ENCODE results near the gene MSX2.

MSX2 gene

GRCh38 chr5:174765540-174765939, 41.2 kb downstream of the MSX2 start:
- Histone ChIP-seq H3K9ac (ENCODE audit: low read depth, low read length, poor library complexity, severe bottlenecking) (no peak overlapping the region), H3K9me2 (replicated peaks; ENCODE audit: low read depth, low read length) (no peaks in the 10 kb centered on the region), H3F3A (ENCODE audit: low read depth) (no peaks in the 10 kb centered on the region), H3K27me3 (ENCODE audit: insufficient read depth, low read length, poor library complexity, severe bottlenecking) (no peaks in the 10 kb centered on the region), H3K4me1 (ENCODE audit: insufficient read depth, low read length, poor library complexity, severe bottlenecking) (no peaks in the 10 kb centered on the region), H2AFZ (ENCODE audit: low read length) (no peak overlapping the region), H3K4me2 (ENCODE audit: low read depth, low read length, poor library complexity, severe bottlenecking) (no peak overlapping the region), H3K9me3 (ENCODE audit: insufficient read depth, low read depth, low read length) (no peaks in the 10 kb centered on the region), H3K4me3 (ENCODE audit: low read length, poor library complexity, severe bottlenecking) (no peak overlapping the region), H3K36me3 (ENCODE audit: insufficient read depth, low read length) (no peaks in the 10 kb centered on the region), H4K20me1 (ENCODE audit: insufficient read depth, low read length, poor library complexity, severe bottlenecking) (no peaks in the 10 kb centered on the region), H3K79me2 (ENCODE audit: insufficient read depth, low read length) (no peaks in the 10 kb centered on the region)
- TF ChIP-seq CTCF (conservative IDR thresholded peaks at IDR 0.05; ENCODE audit: low read length) (no peak), EZH2phosphoT487 (IDR thresholded peaks at IDR 0.05; ENCODE audit: borderline replicate concordance) (no peak)

- no peaks in the 10 kb centered on the region for H3K27me3 ChIP-seq (ENCODE audit: insufficient read depth, low read length, poor library complexity, severe bottlenecking)
- no peaks in the 10 kb centered on the region for H3K9me2 ChIP-seq (replicated peaks; ENCODE audit: low read depth, low read length)
- TF ChIP-seq EZH2phosphoT487 (IDR thresholded peaks at IDR 0.05; ENCODE audit: borderline replicate concordance) (no peak), CTCF (conservative IDR thresholded peaks at IDR 0.05; ENCODE audit: low read length) (no peak)
- H3K9me3 ChIP-seq (ENCODE audit: insufficient read depth, low read depth, low read length): no peaks in the 10 kb centered on the region
- H3K36me3 ChIP-seq (ENCODE audit: insufficient read depth, low read length): no peaks in the 10 kb centered on the region
- H4K20me1 ChIP-seq (ENCODE audit: insufficient read depth, low read length, poor library complexity, severe bottlenecking): no peaks in the 10 kb centered on the region
- no peak overlapping the region for H2AFZ ChIP-seq (ENCODE audit: low read length)
- H3K4me1 ChIP-seq (ENCODE audit: insufficient read depth, low read length, poor library complexity, severe bottlenecking): no peaks in the 10 kb centered on the region
- H3F3A ChIP-seq (ENCODE audit: low read depth): no peaks in the 10 kb centered on the region
- H3K9ac ChIP-seq (ENCODE audit: low read depth, low read length, poor library complexity, severe bottlenecking): no peak overlapping the region
- no peaks in the 10 kb centered on the region for H3K79me2 ChIP-seq (ENCODE audit: insufficient read depth, low read length)
- no peak overlapping the region for H3K4me2 ChIP-seq (ENCODE audit: low read depth, low read length, poor library complexity, severe bottlenecking)
- H3K4me3 ChIP-seq (ENCODE audit: low read length, poor library complexity, severe bottlenecking): no peak overlapping the region
Observed at GRCh38 chr5:174767670-174768069, 43.3 kb downstream of the MSX2 start.

GRCh38 chr5:174769005-174769404, 44.6 kb downstream of the MSX2 start:
- Histone ChIP-seq H3K9me2 (replicated peaks; ENCODE audit: low read depth, low read length) (no peaks in the 10 kb centered on the region), H3K9me3 (ENCODE audit: insufficient read depth, low read depth, low read length) (no peaks in the 10 kb centered on the region), H3F3A (ENCODE audit: low read depth) (no peaks in the 10 kb centered on the region), H3K4me1 (ENCODE audit: insufficient read depth, low read length, poor library complexity, severe bottlenecking) (no peaks in the 10 kb centered on the region), H2AFZ (ENCODE audit: low read length) (no peak overlapping the region), H3K36me3 (ENCODE audit: insufficient read depth, low read length) (no peaks in the 10 kb centered on the region), H3K9ac (ENCODE audit: low read depth, low read length, poor library complexity, severe bottlenecking) (no peak overlapping the region), H3K4me3 (ENCODE audit: low read length, poor library complexity, severe bottlenecking) (no peak overlapping the region), H3K27me3 (ENCODE audit: insufficient read depth, low read length, poor library complexity, severe bottlenecking) (no peaks in the 10 kb centered on the region), H3K79me2 (ENCODE audit: insufficient read depth, low read length) (no peaks in the 10 kb centered on the region), H4K20me1 (ENCODE audit: insufficient read depth, low read length, poor library complexity, severe bottlenecking) (no peaks in the 10 kb centered on the region), H3K4me2 (ENCODE audit: low read depth, low read length, poor library complexity, severe bottlenecking) (no peak overlapping the region)
- no peak for TF ChIP-seq CTCF (conservative IDR thresholded peaks at IDR 0.05; ENCODE audit: low read length)
